ENCODE data around the gene RPL14. TPM values are rescaled to one million over a fixed set of nuclear protein-coding genes. Genes with fewer than 3 reads are reported as not detected.

The RPL14 gene
- total RNA-seq, 1 donor from 2014 or later: 670 TPM

DNA sequence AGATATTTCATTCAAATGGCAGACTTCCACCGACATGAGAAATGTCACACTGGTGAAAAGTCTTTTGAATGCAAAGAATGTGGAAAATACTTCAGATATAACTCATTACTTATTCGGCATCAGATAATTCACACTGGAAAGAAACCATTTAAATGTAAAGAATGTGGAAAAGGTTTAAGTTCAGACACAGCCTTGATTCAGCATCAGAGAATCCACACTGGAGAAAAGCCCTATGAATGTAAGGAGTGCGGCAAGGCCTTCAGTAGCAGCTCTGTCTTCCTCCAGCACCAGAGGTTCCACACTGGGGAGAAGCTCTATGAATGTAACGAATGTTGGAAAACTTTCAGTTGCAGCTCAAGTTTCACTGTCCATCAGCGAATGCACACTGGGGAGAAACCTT, 59.1 kb downstream of the RPL14 start:
- DNase-seq (ENCODE audit: low read depth): no peak
- TF ChIP-seq, protein P1, sequence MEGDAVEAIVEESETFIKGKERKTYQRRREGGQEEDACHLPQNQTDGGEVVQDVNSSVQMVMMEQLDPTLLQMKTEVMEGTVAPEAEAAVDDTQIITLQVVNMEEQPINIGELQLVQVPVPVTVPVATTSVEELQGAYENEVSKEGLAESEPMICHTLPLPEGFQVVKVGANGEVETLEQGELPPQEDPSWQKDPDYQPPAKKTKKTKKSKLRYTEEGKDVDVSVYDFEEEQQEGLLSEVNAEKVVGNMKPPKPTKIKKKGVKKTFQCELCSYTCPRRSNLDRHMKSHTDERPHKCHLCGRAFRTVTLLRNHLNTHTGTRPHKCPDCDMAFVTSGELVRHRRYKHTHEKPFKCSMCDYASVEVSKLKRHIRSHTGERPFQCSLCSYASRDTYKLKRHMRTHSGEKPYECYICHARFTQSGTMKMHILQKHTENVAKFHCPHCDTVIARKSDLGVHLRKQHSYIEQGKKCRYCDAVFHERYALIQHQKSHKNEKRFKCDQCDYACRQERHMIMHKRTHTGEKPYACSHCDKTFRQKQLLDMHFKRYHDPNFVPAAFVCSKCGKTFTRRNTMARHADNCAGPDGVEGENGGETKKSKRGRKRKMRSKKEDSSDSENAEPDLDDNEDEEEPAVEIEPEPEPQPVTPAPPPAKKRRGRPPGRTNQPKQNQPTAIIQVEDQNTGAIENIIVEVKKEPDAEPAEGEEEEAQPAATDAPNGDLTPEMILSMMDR (conservative IDR thresholded peaks at IDR 0.05; ENCODE audit: low read depth, low read length): no peak
- no peak overlapping the region for H3K4me3 ChIP-seq (ENCODE audit: low read depth, low read length)

DNA sequence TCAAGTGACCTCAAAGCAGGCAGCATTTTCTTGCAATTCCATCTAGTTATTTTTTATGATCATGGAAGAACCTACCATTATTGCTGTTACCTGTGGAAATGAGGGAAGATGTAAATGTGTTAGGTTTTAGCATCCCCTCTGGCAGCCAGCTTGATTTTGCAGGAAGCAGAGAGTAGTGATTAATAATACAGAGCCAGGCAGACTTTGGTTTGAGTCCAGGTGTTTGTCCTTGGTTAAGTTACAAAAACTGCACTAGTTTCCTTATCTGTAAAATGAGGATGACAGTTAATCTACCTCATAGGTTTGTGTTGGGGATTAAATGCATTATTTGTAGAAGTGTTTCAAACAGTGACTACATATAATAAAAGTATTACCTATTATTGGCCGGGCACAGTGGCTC, 60.9 kb downstream of the RPL14 start:
- no peak overlapping the region for H3K4me3 ChIP-seq (ENCODE audit: low read depth, low read length)
- TF ChIP-seq, protein P1 (conservative IDR thresholded peaks at IDR 0.05; ENCODE audit: low read depth, low read length): no peak
- no peak for DNase-seq (ENCODE audit: low read depth)

Other genes with a start within 250 kb of the RPL14 start
- gene EIF1B, start 147.6 kb upstream of the RPL14 start, total RNA-seq: 10.4 and 14.3 TPM in 2 replicates
- gene ENTPD3, start 70.2 kb upstream of the RPL14 start, total RNA-seq: 0.43 and 0.46 TPM in 2 replicates
- gene ZNF619, start 19.8 kb downstream of the RPL14 start, total RNA-seq: 4.9 and 5.3 TPM in 2 replicates
- gene ZNF620, start 48.7 kb downstream of the RPL14 start, total RNA-seq: 2.5 and 9.0 TPM in 2 replicates
- gene ZNF621, start 67.6 kb downstream of the RPL14 start, total RNA-seq: 5.1 and 7.0 TPM in 2 replicates